ENCODE measurements around the gene ISG15.

The ISG15 gene

GRCh38 chr1:1059494-1060280, 46.4 kb downstream of the ISG15 start:
- DNase-seq (ENCODE audit: low read depth in 1 of 2, low spot score in 1 of 2): peak; percentile 81 to 87

GRCh38 chr1:1060281-1061000, 47.1 kb downstream of the ISG15 start:
- DNase-seq (ENCODE audit: low read depth in 1 of 2, low spot score in 1 of 2): no peak

GRCh38 chr1:1061682-1062345, 48.5 kb downstream of the ISG15 start:
- no peak for DNase-seq (ENCODE audit: low read depth in 1 of 2, low spot score in 1 of 2)

- DNase-seq (ENCODE audit: low read depth in 1 of 2, low spot score in 1 of 2): no peak
Observed at GRCh38 chr1:1062348-1063163, 49.3 kb downstream of the ISG15 start.

- no peak for DNase-seq (ENCODE audit: low read depth in 1 of 2, low spot score in 1 of 2)
Observed at GRCh38 chr1:1063261-1063944, 50.1 kb downstream of the ISG15 start.
